ENCODE data around the gene BLOC1S6. TPM values are rescaled to one million over a fixed set of nuclear protein-coding genes. Genes with fewer than 3 reads are reported as not detected.
"Not testable (repeated sequence)": the region's sequence is repeated elsewhere in the genome, so short reads cannot be mapped to it uniquely, and the experiment has no call there.

The BLOC1S6 gene
- total and polyA plus RNA-seq, 12 donors, result 8.6 to 33.9 (median 28.0) TPM

GRCh38 chr15:45645026-45645980, 58.1 kb downstream of the BLOC1S6 start:
- Histone ChIP-seq H3K4me1 (peaks cover 0 to 86% (median 50%) of the 10 kb centered on the region in 9 donors), H3K36me3 (no peaks in the 10 kb centered on the region), H3K4me3 (no peak overlapping the region), H3K27ac (peak overlapping the region in 2 of 10 donors; percentile 13 to 66), H3K27me3 (no peaks in the 10 kb centered on the region), H3K9me3 (no peaks in the 10 kb centered on the region)
- no peak for DNase-seq
- ATAC-seq, result peak in 4 of 8 donors; percentile 13 to 49 (median 28)
- WGBS, 2 donors, result 82 to 83% methylated on average over 9 of the region's 9 CpGs
- TF ChIP-seq, protein P1, sequence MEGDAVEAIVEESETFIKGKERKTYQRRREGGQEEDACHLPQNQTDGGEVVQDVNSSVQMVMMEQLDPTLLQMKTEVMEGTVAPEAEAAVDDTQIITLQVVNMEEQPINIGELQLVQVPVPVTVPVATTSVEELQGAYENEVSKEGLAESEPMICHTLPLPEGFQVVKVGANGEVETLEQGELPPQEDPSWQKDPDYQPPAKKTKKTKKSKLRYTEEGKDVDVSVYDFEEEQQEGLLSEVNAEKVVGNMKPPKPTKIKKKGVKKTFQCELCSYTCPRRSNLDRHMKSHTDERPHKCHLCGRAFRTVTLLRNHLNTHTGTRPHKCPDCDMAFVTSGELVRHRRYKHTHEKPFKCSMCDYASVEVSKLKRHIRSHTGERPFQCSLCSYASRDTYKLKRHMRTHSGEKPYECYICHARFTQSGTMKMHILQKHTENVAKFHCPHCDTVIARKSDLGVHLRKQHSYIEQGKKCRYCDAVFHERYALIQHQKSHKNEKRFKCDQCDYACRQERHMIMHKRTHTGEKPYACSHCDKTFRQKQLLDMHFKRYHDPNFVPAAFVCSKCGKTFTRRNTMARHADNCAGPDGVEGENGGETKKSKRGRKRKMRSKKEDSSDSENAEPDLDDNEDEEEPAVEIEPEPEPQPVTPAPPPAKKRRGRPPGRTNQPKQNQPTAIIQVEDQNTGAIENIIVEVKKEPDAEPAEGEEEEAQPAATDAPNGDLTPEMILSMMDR (IDR thresholded peaks at IDR 0.05), result no peak
- intact Hi-C loops (cut with DNase I), result no loop called here

DNA sequence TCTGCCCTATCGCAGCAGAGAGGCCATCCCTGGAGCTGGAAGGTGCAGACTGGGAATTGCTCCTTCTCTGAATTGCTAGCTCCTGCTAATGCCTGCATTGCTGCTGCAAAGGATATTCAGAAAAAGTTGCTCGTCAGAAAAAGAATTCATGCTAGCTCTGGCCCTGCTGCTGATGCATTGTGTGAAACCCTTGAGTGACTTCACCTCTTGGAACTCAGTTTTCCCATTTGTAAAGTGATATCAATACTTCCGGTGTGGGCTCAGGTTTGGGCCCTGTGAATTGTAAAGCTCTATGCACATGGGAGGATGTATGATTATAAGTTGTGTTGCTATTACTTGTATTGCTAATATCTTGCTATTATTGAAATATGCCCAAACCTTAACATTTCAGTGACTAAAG, 59.0 kb downstream of the BLOC1S6 start:
- 73 to 85% methylated on average over 3 of the region's 3 CpGs for WGBS, 2 donors
- intact Hi-C loops (cut with DNase I), result no loop called here
- Histone ChIP-seq H3K36me3 (peaks cover 0 to 4% (median 0%) of the 10 kb centered on the region in 9 donors), H3K4me3 (no peak overlapping the region), H3K4me1 (peaks cover 0 to 77% (median 49%) of the 10 kb centered on the region in 9 donors), H3K27me3 (no peaks in the 10 kb centered on the region), H3K9me3 (no peaks in the 10 kb centered on the region), H3K27ac (peak overlapping the region in 2 of 10 donors; percentile 13 to 66)
- no peak for DNase-seq
- TF ChIP-seq, protein P1 (IDR thresholded peaks at IDR 0.05), result no peak
- ATAC-seq, result no peak

DNA sequence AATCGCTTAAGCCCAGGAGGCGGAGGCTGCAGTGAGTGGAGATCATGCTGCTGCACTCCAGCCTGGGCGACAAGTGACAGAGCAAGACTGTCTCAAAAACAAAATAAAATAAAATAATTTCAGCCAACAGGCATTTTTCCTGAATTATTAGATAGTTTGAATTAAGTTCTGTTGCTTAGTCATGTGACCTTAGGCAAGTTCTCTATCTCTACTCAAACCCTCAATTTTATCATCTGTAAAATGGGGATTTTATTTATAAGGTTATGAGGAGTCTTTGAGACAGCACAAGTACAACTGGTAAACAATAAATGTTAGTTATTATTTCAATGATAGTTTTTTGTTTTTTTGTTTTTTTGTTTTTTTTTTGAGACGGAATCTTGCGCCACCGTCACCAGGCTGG, 60.6 kb downstream of the BLOC1S6 start:
- Histone ChIP-seq H3K4me3 (no peak overlapping the region), H3K27me3 (no peaks in the 10 kb centered on the region), H3K4me1 (peaks cover 0 to 69% (median 37%) of the 10 kb centered on the region in 9 donors), H3K9me3 (no peaks in the 10 kb centered on the region), H3K27ac (no peak overlapping the region), H3K36me3 (peaks cover 0 to 4% (median 0%) of the 10 kb centered on the region in 9 donors)
- intact Hi-C loops (cut with DNase I), result no loop called here
- TF ChIP-seq, protein P1 (IDR thresholded peaks at IDR 0.05), result no peak
- DNase-seq (no peak), ATAC-seq (no peak)
- 98% methylated on average over 6 of the region's 6 CpGs for WGBS, 2 donors

DNA sequence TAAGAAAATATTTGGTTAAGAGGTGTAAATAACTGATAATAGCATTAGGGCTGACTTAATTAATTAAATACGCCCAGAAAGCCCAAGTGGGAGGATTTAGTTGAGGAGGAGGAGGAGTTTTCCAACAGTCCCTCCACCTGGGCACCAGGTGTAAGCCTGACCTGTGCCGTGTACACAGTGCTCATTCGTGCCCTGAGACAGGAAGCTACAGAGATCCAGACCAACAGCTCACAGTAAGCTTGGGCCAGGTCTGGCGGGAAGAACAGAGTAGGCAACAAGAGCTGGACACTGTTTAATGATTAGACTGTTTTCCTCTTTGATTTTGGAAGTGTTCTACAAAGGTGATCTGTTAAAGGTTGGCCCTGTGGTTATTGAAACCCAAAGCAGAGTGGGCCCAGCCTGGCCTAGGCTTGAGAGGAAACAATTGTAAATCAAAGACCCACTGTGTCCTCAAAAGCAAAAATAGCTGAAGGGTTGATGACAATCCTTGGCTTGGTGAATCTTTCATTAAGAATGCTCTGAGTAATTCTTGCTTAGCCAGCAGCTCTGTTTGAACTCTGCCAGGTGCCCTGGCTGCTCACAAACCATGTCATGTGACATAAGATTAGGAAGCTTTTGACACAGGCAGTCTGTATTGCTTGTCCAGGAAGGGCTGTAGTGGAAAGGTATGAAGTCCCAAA, 61.5 kb downstream of the BLOC1S6 start:
- Histone ChIP-seq H3K27ac (peak overlapping the region in 1 of 10 donors; percentile 27), H3K9me3 (no peaks in the 10 kb centered on the region), H3K36me3 (peaks cover 0 to 4% (median 0%) of the 10 kb centered on the region in 9 donors), H3K4me3 (no peak overlapping the region), H3K4me1 (peaks cover 0 to 70% (median 43%) of the 10 kb centered on the region in 9 donors), H3K27me3 (no peaks in the 10 kb centered on the region)
- ATAC-seq, result peak in 6 of 8 donors; percentile 47 to 79 (median 62)
- TF ChIP-seq, protein P1 (IDR thresholded peaks at IDR 0.05), result no peak
- DNase-seq, result no peak
- 89 to 91% methylated on average over 4 of the region's 4 CpGs for WGBS, 2 donors
- intact Hi-C loops (cut with DNase I), result no loop called here

DNA sequence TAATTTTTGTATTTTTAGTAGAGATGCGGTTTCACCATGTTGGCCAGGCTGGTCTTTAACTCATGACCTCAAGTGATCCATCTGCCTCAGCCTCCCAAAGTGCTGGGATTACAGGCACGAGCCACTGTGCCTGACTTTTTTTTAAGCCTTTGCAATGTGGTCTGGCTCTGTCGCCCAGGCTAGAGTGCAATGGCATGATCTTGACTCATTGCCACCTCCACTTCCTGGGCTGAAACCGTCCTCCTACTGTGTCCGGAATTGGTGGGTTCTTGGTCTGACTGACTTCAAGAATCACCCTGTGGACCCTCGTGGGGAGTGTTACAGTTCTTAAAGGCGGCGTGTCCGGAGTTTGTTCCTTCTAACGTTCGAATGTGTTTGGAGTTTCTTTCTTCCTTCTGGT, 62.8 kb downstream of the BLOC1S6 start:
- H3K27me3 ChIP-seq; H3K9me3 ChIP-seq; H3K36me3 ChIP-seq; H3K4me3 ChIP-seq; intact Hi-C loops (cut with DNase I); DNase-seq: not testable (repeated sequence)
- H3K27ac ChIP-seq, result peak overlapping the region in 1 of 10 donors; percentile 51
- peak in 1 of 8 donors; percentile 40 for ATAC-seq
- peaks cover 0 to 70% (median 40%) of the 10 kb centered on the region in 9 donors for H3K4me1 ChIP-seq
- WGBS, 2 donors, result 86 to 87% methylated on average over 11 of the region's 11 CpGs

All from heart right ventricle (tissue), 16 donors.